Gastroesophageal sphincter (tissue), 4 donors: Measurements from ENCODE around the gene LGALS3BP. TPM values are rescaled to one million over a fixed set of nuclear protein-coding genes. Genes with fewer than 3 reads are reported as not detected.

Experiments used
- ATAC-seq: fragments of 150-250 bp; one replicate; pipeline ENCODE4 v1.9.1; 2016; ENCODE audit warnings: mild to moderate bottlenecking, moderate library complexity
- H3K27ac ChIP-seq, 4 donors: fragments of 200-600 bp; sonication (generic) in 3 of 4; 1 replicate in 3 of 4; 2 replicates in 1 of 4; pipeline ENCODE4 v1.5.1; 2016 to 2019
- H3K27me3 ChIP-seq: fragments of 200-600 bp; sonication (generic); one replicate; pipeline ENCODE4 v1.5.1; 2019
- H3K36me3 ChIP-seq, 2 donors: fragments of 200-600 bp; sonication (generic); one replicate each; pipeline ENCODE4 v1.5.1; 2019; ENCODE audit warnings: control low read depth in 1 of 2
- H3K4me1 ChIP-seq, 3 donors: fragments of 200-600 bp; sonication (generic); 1 replicate in 2 of 3; 2 replicates in 1 of 3; pipeline ENCODE4 v1.5.1; 2016 to 2019; ENCODE audit warnings: control low read depth in 2 of 3
- H3K4me3 ChIP-seq, 2 donors: fragments of 200-600 bp; sonication (generic); one replicate each; pipeline ENCODE4 v1.5.1; 2019; ENCODE audit warnings: mild to moderate bottlenecking in 1 of 2, moderate library complexity in 1 of 2
- H3K9me3 ChIP-seq, 3 donors: fragments of 200-600 bp; sonication (generic); one replicate each; pipeline ENCODE4 v1.5.1; 2017 to 2019; ENCODE audit warnings: control low read depth in 2 of 3
- EP300 ChIP-seq: sonication (generic); formaldehyde crosslinking; IDR thresholded peaks from one replicate; pipeline ENCODE4 v1.6.1; 2017; ENCODE audit warnings: antibody characterized with exemption, mild to moderate bottlenecking
- POLR2A ChIP-seq, 2 donors: fragments of 450-650 bp; IDR thresholded peaks; one replicate each; pipeline ENCODE4 v1.6.1; 2017; ENCODE audit warnings: antibody characterized with exemption in 2 of 2, mild to moderate bottlenecking in 2 of 2, moderate library complexity in 1 of 2
- POLR2AphosphoS5 ChIP-seq: sonication (generic); formaldehyde crosslinking; IDR thresholded peaks from one replicate; pipeline ENCODE4 v1.6.1; 2017; ENCODE audit warnings: antibody characterized with exemption
- WGBS, 2 donors: methylation state at CpG; one replicate each; pipeline ENCODE4 v1.1.5; 2018; ENCODE audit warnings: low coverage in 1 of 2; 5-methylcytosine and 5-hydroxymethylcytosine counted together
- total RNA-seq, 4 donors: library from RNA; depleted of rRNA; stranded (reverse); fragments of >200 nt; gene quantifications; one replicate each; pipeline ENCODE4 v1.1.0, GENCODE V29; 2016
- TF ChIP-seq, protein P1 (sequence below), 4 experiments: fragments of 200-600 bp in 2 of 4; fragments of 450-650 bp in 2 of 4; sonication (generic) in 1 of 4; IDR thresholded peaks; one replicate each; pipeline ENCODE4 v1.5.1; 2017 to 2019; ENCODE audit warnings: antibody characterized with exemption in 4 of 4, mild to moderate bottlenecking in 2 of 4, moderate library complexity in 2 of 4

LGALS3BP gene
- total RNA-seq, 4 donors from 2014 or later = 101 to 260 (median 166) TPM

DNA sequence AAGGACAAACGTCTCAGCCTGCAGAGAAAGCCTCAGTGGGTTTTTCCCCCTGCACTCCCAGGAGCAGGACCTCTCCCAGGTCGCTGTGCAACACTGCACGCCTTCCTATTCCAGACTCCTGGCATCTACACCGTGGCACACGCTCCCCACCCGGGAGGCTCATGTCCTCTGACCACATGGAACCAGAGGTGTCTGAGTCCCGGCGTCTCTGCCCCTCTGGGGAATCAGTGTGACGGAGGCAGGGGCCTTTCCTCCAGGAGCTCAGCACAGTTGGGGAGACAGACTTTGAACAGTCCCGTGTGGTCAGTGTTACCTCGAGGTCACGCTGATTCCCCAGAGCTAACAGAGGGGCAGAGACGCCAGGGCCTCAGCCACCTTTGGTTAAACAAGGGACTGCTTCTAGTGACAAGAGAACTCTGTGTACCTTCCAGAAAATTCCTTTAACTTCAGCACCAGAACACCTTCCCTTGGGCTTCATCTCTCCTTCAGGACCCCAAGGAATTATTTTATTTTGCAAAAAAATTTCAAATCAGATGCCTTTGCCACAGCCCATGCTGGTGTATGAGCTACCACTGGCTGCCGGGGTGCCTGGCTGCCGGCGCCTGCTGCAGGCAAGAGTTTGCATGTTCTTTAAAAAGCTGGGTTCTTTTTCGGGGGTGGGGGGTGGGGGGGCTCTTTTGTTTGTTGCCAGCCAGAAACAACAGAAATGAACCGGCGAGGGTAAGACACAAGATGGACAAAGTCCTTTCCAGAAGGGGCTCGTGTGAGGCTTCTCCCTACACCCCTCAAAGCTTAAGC, 23.3 kb upstream of the LGALS3BP start:
- Histone ChIP-seq H3K27ac (no peak overlapping the region), H3K4me3 (no peak overlapping the region), H3K9me3 (no peaks in the 10 kb centered on the region), H3K27me3 (no peaks in the 10 kb centered on the region), H3K36me3 (peaks cover 0 to 33% of the 10 kb centered on the region in 2 donors), H3K4me1 (peaks cover 0 to 40% (median 9%) of the 10 kb centered on the region in 3 donors)
- 76 to 86% methylated on average over 5 to 7 of the region's 20 CpGs for WGBS, 2 donors
- no peak for ATAC-seq
- TF ChIP-seq EP300 (no peak), POLR2AphosphoS5 (no peak)

DNA sequence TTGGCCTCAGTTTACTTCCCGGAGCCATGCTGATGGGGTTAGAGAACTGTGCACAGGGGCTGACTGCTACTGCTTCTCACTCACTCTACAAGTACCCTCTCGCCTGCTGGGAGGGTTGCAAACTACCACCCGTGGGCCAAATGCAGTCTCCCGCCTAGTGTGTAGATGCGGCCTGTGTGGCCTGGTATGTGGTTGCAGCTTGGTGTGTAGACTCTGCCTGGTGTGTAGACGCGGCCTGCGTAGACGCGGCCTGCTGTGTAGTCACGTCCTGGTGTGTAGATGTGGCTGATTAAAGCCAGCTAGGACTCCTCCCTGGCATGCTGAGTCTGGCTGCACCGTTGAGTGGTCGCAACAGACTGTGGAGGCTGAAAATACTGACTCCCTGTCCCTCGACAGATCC, 22.6 kb upstream of the LGALS3BP start:
- no peak overlapping the region for H3K4me3 ChIP-seq
- TF ChIP-seq EP300 (no peak), POLR2A (IDR thresholded peaks at IDR 0.05) (no peak), POLR2AphosphoS5 (no peak)
- TF ChIP-seq, protein P1, sequence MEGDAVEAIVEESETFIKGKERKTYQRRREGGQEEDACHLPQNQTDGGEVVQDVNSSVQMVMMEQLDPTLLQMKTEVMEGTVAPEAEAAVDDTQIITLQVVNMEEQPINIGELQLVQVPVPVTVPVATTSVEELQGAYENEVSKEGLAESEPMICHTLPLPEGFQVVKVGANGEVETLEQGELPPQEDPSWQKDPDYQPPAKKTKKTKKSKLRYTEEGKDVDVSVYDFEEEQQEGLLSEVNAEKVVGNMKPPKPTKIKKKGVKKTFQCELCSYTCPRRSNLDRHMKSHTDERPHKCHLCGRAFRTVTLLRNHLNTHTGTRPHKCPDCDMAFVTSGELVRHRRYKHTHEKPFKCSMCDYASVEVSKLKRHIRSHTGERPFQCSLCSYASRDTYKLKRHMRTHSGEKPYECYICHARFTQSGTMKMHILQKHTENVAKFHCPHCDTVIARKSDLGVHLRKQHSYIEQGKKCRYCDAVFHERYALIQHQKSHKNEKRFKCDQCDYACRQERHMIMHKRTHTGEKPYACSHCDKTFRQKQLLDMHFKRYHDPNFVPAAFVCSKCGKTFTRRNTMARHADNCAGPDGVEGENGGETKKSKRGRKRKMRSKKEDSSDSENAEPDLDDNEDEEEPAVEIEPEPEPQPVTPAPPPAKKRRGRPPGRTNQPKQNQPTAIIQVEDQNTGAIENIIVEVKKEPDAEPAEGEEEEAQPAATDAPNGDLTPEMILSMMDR (IDR thresholded peaks at IDR 0.05) = no peak
- H3K36me3 ChIP-seq = peaks cover 0 to 36% of the 10 kb centered on the region in 2 donors
- ATAC-seq = no peak
- 71 to 72% methylated on average over 1 to 2 of the region's 14 CpGs for WGBS, 2 donors
- H3K27me3 ChIP-seq = no peaks in the 10 kb centered on the region
- H3K27ac ChIP-seq = no peak overlapping the region
- H3K9me3 ChIP-seq = no peaks in the 10 kb centered on the region
- peaks cover 0 to 34% (median 7%) of the 10 kb centered on the region in 3 donors for H3K4me1 ChIP-seq

DNA sequence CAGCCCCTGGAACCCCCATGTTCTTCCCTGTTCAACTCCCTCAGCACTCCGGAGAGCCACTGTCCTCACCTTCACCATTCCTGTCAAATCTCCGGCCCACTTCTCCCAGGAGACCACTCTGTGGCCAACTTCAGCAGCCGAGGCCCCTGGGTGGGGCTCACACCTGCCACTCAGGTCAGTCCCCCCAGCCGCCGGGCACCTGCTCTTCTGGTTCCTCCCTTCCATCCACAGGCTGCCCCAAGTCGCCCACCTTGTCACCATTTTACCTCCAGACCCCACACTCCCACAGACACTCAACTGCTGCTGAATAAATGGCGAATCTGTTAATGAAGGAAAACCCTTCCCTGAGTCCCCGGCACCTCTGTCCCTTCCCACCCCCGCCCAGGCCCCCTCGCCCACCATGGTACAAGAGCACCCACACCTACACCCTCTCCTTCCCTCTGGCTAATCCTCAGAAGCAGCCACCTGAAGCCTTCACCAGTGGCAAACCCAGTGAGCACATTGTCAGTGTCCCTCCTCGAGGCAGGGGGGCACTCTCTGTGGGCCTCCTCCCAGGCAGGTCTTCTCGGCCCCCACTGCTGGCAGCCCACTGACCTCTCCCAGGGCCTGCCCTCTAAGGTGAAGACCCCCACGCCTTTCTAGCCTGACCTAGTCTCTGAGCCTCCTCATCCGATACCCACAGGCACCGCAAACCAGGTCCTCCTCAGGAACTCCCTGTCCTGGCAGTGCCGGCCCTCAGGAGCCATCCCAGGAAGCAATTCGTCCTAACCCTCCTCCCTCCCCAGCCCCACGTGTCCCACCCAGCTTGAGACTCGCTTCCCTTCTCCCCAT, 21.7 kb upstream of the LGALS3BP start:
- Histone ChIP-seq H3K4me3 (no peak overlapping the region), H3K9me3 (no peaks in the 10 kb centered on the region), H3K36me3 (peaks cover 0 to 45% of the 10 kb centered on the region in 2 donors), H3K27ac (no peak overlapping the region), H3K27me3 (no peaks in the 10 kb centered on the region), H3K4me1 (peaks cover 0 to 32% (median 7%) of the 10 kb centered on the region in 3 donors)
- no peak for ATAC-seq
- TF ChIP-seq POLR2AphosphoS5 (no peak), POLR2A (IDR thresholded peaks at IDR 0.05) (no peak), EP300 (no peak)
- TF ChIP-seq, protein P1 (IDR thresholded peaks at IDR 0.05) = no peak
- 75 to 89% methylated on average over 2 to 8 of the region's 19 CpGs for WGBS, 2 donors

DNA sequence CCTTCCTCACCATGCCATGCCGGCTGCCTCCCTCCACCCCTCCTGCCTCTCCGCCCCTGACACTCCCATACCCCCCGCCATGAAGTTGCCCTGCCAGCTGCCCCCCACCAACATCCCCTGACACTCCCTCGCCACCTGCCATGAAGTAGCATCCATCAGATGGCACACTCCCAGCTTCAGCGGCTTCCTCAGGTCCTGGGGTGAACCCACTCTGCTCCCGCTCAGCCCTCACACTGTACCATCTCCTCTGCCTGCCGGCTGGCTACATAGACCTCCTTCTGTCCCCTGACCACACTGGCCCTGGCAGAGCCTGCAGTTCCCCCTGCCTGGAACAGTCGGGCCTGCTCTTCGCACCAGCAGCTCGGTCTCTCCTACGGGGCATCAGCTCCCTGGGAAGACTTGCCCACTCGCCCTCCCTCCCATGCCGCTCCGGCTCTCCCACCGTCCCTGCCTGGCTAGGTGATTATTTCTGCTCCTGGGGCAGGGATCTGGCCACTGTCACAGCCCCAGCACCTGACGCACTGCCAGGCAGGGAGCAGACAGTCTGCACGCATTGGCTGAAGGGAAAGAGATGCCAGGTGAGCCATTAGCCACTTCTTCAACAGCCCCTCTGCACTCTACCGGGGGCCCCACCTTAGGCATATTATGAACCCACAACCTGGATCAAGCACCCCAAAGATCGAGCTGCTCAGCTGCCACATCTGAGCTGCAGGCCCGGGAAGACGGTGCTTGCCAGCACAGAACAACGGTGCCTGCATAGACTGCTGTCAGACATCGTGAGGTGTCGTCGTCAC, 20.9 kb upstream of the LGALS3BP start:
- no peaks in the 10 kb centered on the region for H3K27me3 ChIP-seq
- no peak overlapping the region for H3K4me3 ChIP-seq
- H3K36me3 ChIP-seq = peaks cover 0 to 53% of the 10 kb centered on the region in 2 donors
- no peaks in the 10 kb centered on the region for H3K9me3 ChIP-seq
- 88 to 90% methylated on average over 8 to 13 of the region's 25 CpGs for WGBS, 2 donors
- peaks cover 0 to 32% (median 1%) of the 10 kb centered on the region in 3 donors for H3K4me1 ChIP-seq
- no peak for ATAC-seq
- no peak overlapping the region for H3K27ac ChIP-seq
- TF ChIP-seq POLR2AphosphoS5 = no peak
- TF ChIP-seq, protein P1 (IDR thresholded peaks at IDR 0.05) = no peak
- no peak for TF ChIP-seq POLR2A (IDR thresholded peaks at IDR 0.05)
- TF ChIP-seq EP300 = no peak

DNA sequence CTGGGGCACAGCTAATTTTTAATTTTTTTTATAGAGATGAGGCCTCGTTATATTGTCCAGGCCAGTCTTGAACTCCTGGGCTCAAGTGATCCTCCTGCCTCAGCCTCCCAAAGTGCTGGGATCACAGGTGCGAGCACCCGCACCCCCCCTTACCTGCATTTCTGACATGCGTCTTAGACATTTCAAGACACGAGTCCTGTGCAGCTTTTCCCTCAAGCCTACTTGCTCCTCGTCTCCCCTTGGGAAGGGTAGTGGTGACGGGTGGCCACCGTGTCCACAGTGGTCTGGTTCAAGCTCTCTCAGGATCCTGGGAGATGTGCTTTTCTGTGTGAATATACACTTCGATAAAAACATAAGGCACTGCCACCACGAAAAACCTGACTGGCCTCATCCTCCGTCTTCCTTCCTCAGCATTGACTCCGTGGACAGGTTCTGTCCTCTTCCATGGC, 20.2 kb upstream of the LGALS3BP start:
- Histone ChIP-seq H3K27ac (no peak overlapping the region), H3K36me3 (peaks cover 0 to 59% of the 10 kb centered on the region in 2 donors), H3K9me3 (no peaks in the 10 kb centered on the region), H3K27me3 (no peaks in the 10 kb centered on the region), H3K4me1 (peaks cover 0 to 28% (median 0%) of the 10 kb centered on the region in 3 donors), H3K4me3 (no peak overlapping the region)
- TF ChIP-seq, protein P1 (IDR thresholded peaks at IDR 0.05) = no peak
- TF ChIP-seq POLR2AphosphoS5 (no peak), EP300 (no peak), POLR2A (IDR thresholded peaks at IDR 0.05) (no peak)
- no peak for ATAC-seq
- WGBS, 2 donors = 92 to 97% methylated on average over 4 to 5 of the region's 12 CpGs
